Endometrial microvascular endothelial cells (primary cell): ENCODE data around the gene WNT9A. TPM values are rescaled to one million over a fixed set of nuclear protein-coding genes. Genes with fewer than 3 reads are reported as not detected.

Source experiments
- in situ Hi-C: cut with HindIII; loops from 2 replicates; pipeline ENCODE4 v1.10.0; 2017; ENCODE audit warnings: low sequenced_read_pairs, low pct_unique_long_range_greater_than_20kb; ENCODE audit errors: inconsistent ontology term
- total RNA-seq: library from RNA; depleted of rRNA; stranded (reverse); fragments of >200 nt; gene quantifications from one replicate; pipeline ENCODE4 v1.2.3, GENCODE V29; 2015; ENCODE audit errors: inconsistent ontology term

The WNT9A gene
- total RNA-seq, 1 donor from 2014 or later, result not detected

- in situ Hi-C loops, result no loop called here
Observed at GRCh38 chr1:227958617-227959324, 11.0 kb upstream of the WNT9A start.

GRCh38 chr1:227955808-227956207 is 8.1 kb upstream of the WNT9A start:
- in situ Hi-C loops, result no loop called here

GRCh38 chr1:227954163-227954850 is 6.6 kb upstream of the WNT9A start:
- in situ Hi-C loops, result no loop called here

GRCh38 chr1:227953022-227953412 is 5.3 kb upstream of the WNT9A start:
- in situ Hi-C loops, result no loop called here

- in situ Hi-C loops, result no loop called here
Observed at GRCh38 chr1:227952374-227953021, 4.8 kb upstream of the WNT9A start.

- in situ Hi-C loops, result no loop called here
Observed at GRCh38 chr1:227951624-227952373, 4.1 kb upstream of the WNT9A start.

GRCh38 chr1:227950735-227951346 is 3.1 kb upstream of the WNT9A start:
- in situ Hi-C loops, result no loop called here

- in situ Hi-C loops, result no loop called here
Observed at GRCh38 chr1:227949954-227950734, 2.4 kb upstream of the WNT9A start.

GRCh38 chr1:227949341-227949921 is 1.7 kb upstream of the WNT9A start:
- in situ Hi-C loops, result no loop called here

GRCh38 chr1:227948493-227949260 is 945 bp upstream of the WNT9A start:
- in situ Hi-C loops, result no loop called here

- in situ Hi-C loops, result no loop called here
Observed at GRCh38 chr1:227947386-227947675, 401 bp downstream of the WNT9A start.

GRCh38 chr1:227946624-227947385 is 927 bp downstream of the WNT9A start:
- in situ Hi-C loops, result no loop called here

GRCh38 chr1:227945891-227946623 is 1.7 kb downstream of the WNT9A start:
- in situ Hi-C loops, result no loop called here

GRCh38 chr1:227944931-227945890 is 2.5 kb downstream of the WNT9A start:
- in situ Hi-C loops, result no loop called here
